Measurements from ENCODE around the gene OPN1MW. TPM values are rescaled to one million over a fixed set of nuclear protein-coding genes. Genes with fewer than 3 reads are reported as not detected.
"Not testable (repeated sequence)": the region's sequence is repeated elsewhere in the genome, so short reads cannot be mapped to it uniquely, and the experiment has no call there.

OPN1MW gene
- polyA plus RNA-seq, 1 of the 3 experiments (the other 2 are of a cell fraction), result not detected

- POLR2A ChIA-PET, result not testable (repeated sequence)
- WGBS (ENCODE audit: low lambda C conversion rate), result 47% methylated on average over 7 of the region's 11 CpGs
These were observed 26.2 kb upstream of the OPN1MW start for GRCh38 chrX:154156221-154156620.

GRCh38 chrX:154157207-154157606 lies 25.2 kb upstream of the OPN1MW start:
- DNase-seq; H4K20me1 ChIP-seq (ENCODE audit: insufficient read depth); H2AFZ ChIP-seq (ENCODE audit: low read depth); H3K36me3 ChIP-seq (replicated peaks in 1 of 2; ENCODE audit: control insufficient read depth in 1 of 2, insufficient read depth in 2 of 2, low read length in 1 of 2); H3K9me2 ChIP-seq; H3K9ac ChIP-seq; H3K4me1 ChIP-seq (ENCODE audit: control insufficient read depth in 1 of 2, insufficient read depth in 2 of 2, low read depth in 1 of 2, low read length in 1 of 2); H3K79me2 ChIP-seq (ENCODE audit: insufficient read depth); POLR2A ChIA-PET; H3K9me3 ChIP-seq; H3K27ac ChIP-seq (ENCODE audit: low read depth in 2 of 2, low read length in 1 of 2); H3K27me3 ChIP-seq (ENCODE audit: insufficient read depth); H3F3A ChIP-seq (replicated peaks; ENCODE audit: insufficient read depth); H3K4me2 ChIP-seq; CTCF ChIA-PET; H3K4me3 ChIP-seq (ENCODE audit: low read depth in 2 of 2, low read length in 1 of 2): not testable (repeated sequence)
- no CpG with 5 or more reads among the region's 2 CpGs for WGBS (ENCODE audit: low lambda C conversion rate)

More at GRCh38 chrX:154156221-154156620, 26.2 kb upstream of the OPN1MW start:
- H3K27me3 ChIP-seq (ENCODE audit: insufficient read depth); H3K9ac ChIP-seq; H3F3A ChIP-seq (replicated peaks; ENCODE audit: insufficient read depth); H3K79me2 ChIP-seq (ENCODE audit: insufficient read depth); H4K20me1 ChIP-seq (ENCODE audit: insufficient read depth); H3K4me1 ChIP-seq (ENCODE audit: control insufficient read depth in 1 of 2, insufficient read depth in 2 of 2, low read depth in 1 of 2, low read length in 1 of 2); H2AFZ ChIP-seq (ENCODE audit: low read depth); DNase-seq; H3K27ac ChIP-seq (ENCODE audit: low read depth in 2 of 2, low read length in 1 of 2); H3K4me3 ChIP-seq (ENCODE audit: low read depth in 2 of 2, low read length in 1 of 2); H3K9me2 ChIP-seq; H3K9me3 ChIP-seq; H3K36me3 ChIP-seq (replicated peaks in 1 of 2; ENCODE audit: control insufficient read depth in 1 of 2, insufficient read depth in 2 of 2, low read length in 1 of 2); H3K4me2 ChIP-seq; CTCF ChIA-PET: not testable (repeated sequence)

- H4K20me1 ChIP-seq (ENCODE audit: insufficient read depth); CTCF ChIA-PET; H2AFZ ChIP-seq (ENCODE audit: low read depth); H3K79me2 ChIP-seq (ENCODE audit: insufficient read depth); H3K4me2 ChIP-seq; H3K9me3 ChIP-seq; H3K27me3 ChIP-seq (ENCODE audit: insufficient read depth); H3K36me3 ChIP-seq (replicated peaks in 1 of 2; ENCODE audit: control insufficient read depth in 1 of 2, insufficient read depth in 2 of 2, low read length in 1 of 2); H3K9ac ChIP-seq; POLR2A ChIA-PET; H3K4me3 ChIP-seq (ENCODE audit: low read depth in 2 of 2, low read length in 1 of 2); H3K4me1 ChIP-seq (ENCODE audit: control insufficient read depth in 1 of 2, insufficient read depth in 2 of 2, low read depth in 1 of 2, low read length in 1 of 2); H3F3A ChIP-seq (replicated peaks; ENCODE audit: insufficient read depth); H3K27ac ChIP-seq (ENCODE audit: low read depth in 2 of 2, low read length in 1 of 2); DNase-seq; H3K9me2 ChIP-seq: not testable (repeated sequence)
- WGBS (ENCODE audit: low lambda C conversion rate), result no CpG with 5 or more reads among the region's 15 CpGs
These were observed 23.1 kb upstream of the OPN1MW start for GRCh38 chrX:154159345-154159744.

- H3K27me3 ChIP-seq (ENCODE audit: insufficient read depth); H4K20me1 ChIP-seq (ENCODE audit: insufficient read depth); H2AFZ ChIP-seq (ENCODE audit: low read depth); H3K79me2 ChIP-seq (ENCODE audit: insufficient read depth); POLR2A ChIA-PET; H3K4me3 ChIP-seq (ENCODE audit: low read depth in 2 of 2, low read length in 1 of 2); H3K9me2 ChIP-seq; H3K36me3 ChIP-seq (replicated peaks in 1 of 2; ENCODE audit: control insufficient read depth in 1 of 2, insufficient read depth in 2 of 2, low read length in 1 of 2); CTCF ChIA-PET; H3K27ac ChIP-seq (ENCODE audit: low read depth in 2 of 2, low read length in 1 of 2); DNase-seq; H3K9ac ChIP-seq; H3K4me2 ChIP-seq; H3K4me1 ChIP-seq (ENCODE audit: control insufficient read depth in 1 of 2, insufficient read depth in 2 of 2, low read depth in 1 of 2, low read length in 1 of 2); H3F3A ChIP-seq (replicated peaks; ENCODE audit: insufficient read depth); H3K9me3 ChIP-seq: not testable (repeated sequence)
- no CpG with 5 or more reads among the region's 8 CpGs for WGBS (ENCODE audit: low lambda C conversion rate)
These were observed 17.5 kb upstream of the OPN1MW start for GRCh38 chrX:154164902-154165301.

GRCh38 chrX:154168384-154168783 lies 14.0 kb upstream of the OPN1MW start:
- H3K36me3 ChIP-seq (replicated peaks in 1 of 2; ENCODE audit: control insufficient read depth in 1 of 2, insufficient read depth in 2 of 2, low read length in 1 of 2); DNase-seq; H3K9ac ChIP-seq; H3K9me3 ChIP-seq; H2AFZ ChIP-seq (ENCODE audit: low read depth); H3F3A ChIP-seq (replicated peaks; ENCODE audit: insufficient read depth); H3K9me2 ChIP-seq; H3K27ac ChIP-seq (ENCODE audit: low read depth in 2 of 2, low read length in 1 of 2); H3K4me2 ChIP-seq; H3K4me3 ChIP-seq (ENCODE audit: low read depth in 2 of 2, low read length in 1 of 2); POLR2A ChIA-PET; H4K20me1 ChIP-seq (ENCODE audit: insufficient read depth); CTCF ChIA-PET; H3K79me2 ChIP-seq (ENCODE audit: insufficient read depth); H3K4me1 ChIP-seq (ENCODE audit: control insufficient read depth in 1 of 2, insufficient read depth in 2 of 2, low read depth in 1 of 2, low read length in 1 of 2); H3K27me3 ChIP-seq (ENCODE audit: insufficient read depth): not testable (repeated sequence)
- no CpG with 5 or more reads among the region's 13 CpGs for WGBS (ENCODE audit: low lambda C conversion rate)

- no CpG with 5 or more reads among the region's 11 CpGs for WGBS (ENCODE audit: low lambda C conversion rate)
- H3K79me2 ChIP-seq (ENCODE audit: insufficient read depth); H3F3A ChIP-seq (replicated peaks; ENCODE audit: insufficient read depth); H3K9me2 ChIP-seq; CTCF ChIA-PET; H3K9ac ChIP-seq; H3K9me3 ChIP-seq; H2AFZ ChIP-seq (ENCODE audit: low read depth); POLR2A ChIA-PET; DNase-seq; H3K4me1 ChIP-seq (ENCODE audit: control insufficient read depth in 1 of 2, insufficient read depth in 2 of 2, low read depth in 1 of 2, low read length in 1 of 2); H3K4me2 ChIP-seq; H4K20me1 ChIP-seq (ENCODE audit: insufficient read depth); H3K36me3 ChIP-seq (replicated peaks in 1 of 2; ENCODE audit: control insufficient read depth in 1 of 2, insufficient read depth in 2 of 2, low read length in 1 of 2); H3K27me3 ChIP-seq (ENCODE audit: insufficient read depth); H3K4me3 ChIP-seq (ENCODE audit: low read depth in 2 of 2, low read length in 1 of 2); H3K27ac ChIP-seq (ENCODE audit: low read depth in 2 of 2, low read length in 1 of 2): not testable (repeated sequence)
These were observed 9.9 kb upstream of the OPN1MW start for GRCh38 chrX:154172535-154172943.

- POLR2A ChIA-PET; H3K4me3 ChIP-seq (ENCODE audit: low read depth in 2 of 2, low read length in 1 of 2); H3K79me2 ChIP-seq (ENCODE audit: insufficient read depth); H3K36me3 ChIP-seq (replicated peaks in 1 of 2; ENCODE audit: control insufficient read depth in 1 of 2, insufficient read depth in 2 of 2, low read length in 1 of 2); H3K4me1 ChIP-seq (ENCODE audit: control insufficient read depth in 1 of 2, insufficient read depth in 2 of 2, low read depth in 1 of 2, low read length in 1 of 2); H2AFZ ChIP-seq (ENCODE audit: low read depth); H3K4me2 ChIP-seq; H3K27ac ChIP-seq (ENCODE audit: low read depth in 2 of 2, low read length in 1 of 2); H3K9me2 ChIP-seq; CTCF ChIA-PET; DNase-seq; H4K20me1 ChIP-seq (ENCODE audit: insufficient read depth); H3K27me3 ChIP-seq (ENCODE audit: insufficient read depth); H3K9ac ChIP-seq; H3K9me3 ChIP-seq; H3F3A ChIP-seq (replicated peaks; ENCODE audit: insufficient read depth): not testable (repeated sequence)
- no CpG with 5 or more reads among the region's 10 CpGs for WGBS (ENCODE audit: low lambda C conversion rate)
These were observed 8.0 kb upstream of the OPN1MW start for GRCh38 chrX:154174356-154174755.

All from SK-N-SH (cell line).